ENCODE data around the gene PRKCD.

- TF ChIP-seq MTA3 (IDR thresholded peaks at IDR 0.05; ENCODE audit: borderline replicate concordance) (no peak), CHD2 (IDR thresholded peaks at IDR 0.05; ENCODE audit: low read depth, low read length) (no peak), ZNF274 (IDR thresholded peaks at IDR 0.05; ENCODE audit: borderline replicate concordance, low read depth, low read length) (no peak), MLX (CRISPR knock-in tag; conservative IDR thresholded peaks at IDR 0.05) (no peak), JUNB (CRISPR knock-in tag; conservative IDR thresholded peaks at IDR 0.05) (no peak)
These were observed 3.9 kb downstream of the PRKCD start for GRCh38 chr3:53164911-53165310.
